Thyroid gland (tissue), 4 donors: ENCODE results near the gene OPRM1.

Experiments
- CTCF ChIP-seq, 6 experiments: fragments of 200-600 bp in 3 of 6; fragments of 450-650 bp in 3 of 6; sonication (generic) in 3 of 6; IDR thresholded peaks; one replicate each; pipeline ENCODE4 v1.5.1; 2016 to 2019; ENCODE audit warnings: antibody characterized with exemption in 6 of 6, mild to moderate bottlenecking in 2 of 6, inconsistent platforms in 1 of 6, moderate library complexity in 1 of 6
- POLR2A ChIP-seq, 2 donors: fragments of 450-650 bp; IDR thresholded peaks; one replicate each; pipeline ENCODE4 v1.6.1; 2017; ENCODE audit warnings: antibody characterized with exemption in 2 of 2, mild to moderate bottlenecking in 2 of 2, moderate library complexity in 1 of 2

- TF ChIP-seq CTCF (IDR thresholded peaks at IDR 0.05) (no peak), POLR2A (IDR thresholded peaks at IDR 0.05) (no peak)
Measured at GRCh38 chr6:154249499-154250298, 210.7 kb downstream of the OPRM1 start.
